ENCODE measurements around the gene ME3.
"Not testable (repeated sequence)": the region's sequence is repeated elsewhere in the genome, so short reads cannot be mapped to it uniquely, and the experiment has no call there.

The ME3 gene

GRCh38 chr11:86418917-86419316 is 253.5 kb downstream of the ME3 start:
- Histone ChIP-seq H3K27me3 (ENCODE audit: control insufficient read depth, insufficient read depth, low read length) (no peaks in the 10 kb centered on the region), H3K36me3 (ENCODE audit: control insufficient read depth, low read depth, low read length) (no peaks in the 10 kb centered on the region), H3K9me3 (ENCODE audit: control insufficient read depth, low read depth, low read length) (no peaks in the 10 kb centered on the region), H3K27ac (ENCODE audit: low read length) (no peak overlapping the region), H3K4me1 (ENCODE audit: control insufficient read depth, low read depth, low read length) (no peaks in the 10 kb centered on the region), H3K9ac (ENCODE audit: low read length) (no peak overlapping the region), H3K4me3 (ENCODE audit: low read length) (no peak overlapping the region)

DNA sequence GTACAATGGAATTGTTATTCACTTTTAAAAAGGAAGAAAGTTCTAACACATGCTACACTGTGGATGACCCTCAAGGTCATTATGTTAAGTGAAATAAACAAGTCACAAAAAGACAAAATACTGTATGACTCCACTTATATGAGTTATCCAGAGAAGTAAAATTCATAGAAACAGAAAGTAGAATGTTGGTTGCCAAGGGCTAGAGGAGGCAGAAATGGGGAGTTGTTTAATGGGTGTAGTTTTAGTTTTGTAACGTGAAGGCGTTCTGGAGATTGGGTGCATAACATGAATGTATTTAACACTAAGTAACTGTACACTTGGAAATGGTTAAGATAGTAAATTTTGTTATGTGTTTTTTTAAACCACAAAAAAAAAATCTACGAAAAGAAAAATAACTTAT is 253.9 kb downstream of the ME3 start:
- Histone ChIP-seq H3K36me3 (ENCODE audit: control insufficient read depth, low read depth, low read length) (no peaks in the 10 kb centered on the region), H3K4me1 (ENCODE audit: control insufficient read depth, low read depth, low read length) (no peaks in the 10 kb centered on the region), H3K9me3 (ENCODE audit: control insufficient read depth, low read depth, low read length) (no peaks in the 10 kb centered on the region), H3K4me3 (ENCODE audit: low read length) (no peak overlapping the region), H3K27ac (ENCODE audit: low read length) (no peak overlapping the region), H3K9ac (ENCODE audit: low read length) (no peak overlapping the region), H3K27me3 (ENCODE audit: control insufficient read depth, insufficient read depth, low read length) (no peaks in the 10 kb centered on the region)

GRCh38 chr11:86418106-86418505 is 254.3 kb downstream of the ME3 start:
- no peaks in the 10 kb centered on the region for H3K9me3 ChIP-seq (ENCODE audit: control insufficient read depth, low read depth, low read length)
- no peaks in the 10 kb centered on the region for H3K4me1 ChIP-seq (ENCODE audit: control insufficient read depth, low read depth, low read length)
- H3K27me3 ChIP-seq (ENCODE audit: control insufficient read depth, insufficient read depth, low read length): no peaks in the 10 kb centered on the region
- H3K4me3 ChIP-seq (ENCODE audit: low read length): no peak overlapping the region
- H3K9ac ChIP-seq (ENCODE audit: low read length): no peak overlapping the region
- H3K36me3 ChIP-seq (ENCODE audit: control insufficient read depth, low read depth, low read length): no peaks in the 10 kb centered on the region
- no peak overlapping the region for H3K27ac ChIP-seq (ENCODE audit: low read length)

DNA sequence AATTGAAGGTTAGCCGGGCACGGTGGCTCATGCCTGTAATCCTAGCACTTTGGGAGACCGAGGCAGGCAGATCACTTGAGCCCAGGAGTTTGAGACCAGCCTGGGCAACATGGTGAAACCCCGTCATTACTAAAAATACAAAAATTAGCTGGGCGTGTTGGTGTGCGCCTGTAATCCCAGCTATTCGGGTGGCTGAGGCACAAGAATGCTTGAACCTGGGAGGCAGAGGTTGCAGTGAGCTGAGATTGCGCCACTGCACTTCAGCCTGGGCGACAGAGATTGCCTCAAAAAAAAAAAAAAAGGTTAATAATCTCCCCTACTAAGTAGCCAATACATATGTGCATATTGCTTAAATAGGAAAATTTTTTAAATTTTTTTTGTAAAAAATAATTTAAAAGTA is 255.5 kb downstream of the ME3 start:
- not testable (repeated sequence) for H3K4me1 ChIP-seq (ENCODE audit: control insufficient read depth, low read depth, low read length); H3K9me3 ChIP-seq (ENCODE audit: control insufficient read depth, low read depth, low read length); H3K36me3 ChIP-seq (ENCODE audit: control insufficient read depth, low read depth, low read length); H3K4me3 ChIP-seq (ENCODE audit: low read length); H3K27me3 ChIP-seq (ENCODE audit: control insufficient read depth, insufficient read depth, low read length); H3K9ac ChIP-seq (ENCODE audit: low read length); H3K27ac ChIP-seq (ENCODE audit: low read length)

GRCh38 chr11:86416494-86416893 is 255.9 kb downstream of the ME3 start:
- H3K27me3 ChIP-seq (ENCODE audit: control insufficient read depth, insufficient read depth, low read length): no peaks in the 10 kb centered on the region
- no peak overlapping the region for H3K27ac ChIP-seq (ENCODE audit: low read length)
- H3K4me1 ChIP-seq (ENCODE audit: control insufficient read depth, low read depth, low read length): no peaks in the 10 kb centered on the region
- no peaks in the 10 kb centered on the region for H3K9me3 ChIP-seq (ENCODE audit: control insufficient read depth, low read depth, low read length)
- H3K9ac ChIP-seq (ENCODE audit: low read length): no peak overlapping the region
- H3K36me3 ChIP-seq (ENCODE audit: control insufficient read depth, low read depth, low read length): no peaks in the 10 kb centered on the region
- H3K4me3 ChIP-seq (ENCODE audit: low read length): no peak overlapping the region

DNA sequence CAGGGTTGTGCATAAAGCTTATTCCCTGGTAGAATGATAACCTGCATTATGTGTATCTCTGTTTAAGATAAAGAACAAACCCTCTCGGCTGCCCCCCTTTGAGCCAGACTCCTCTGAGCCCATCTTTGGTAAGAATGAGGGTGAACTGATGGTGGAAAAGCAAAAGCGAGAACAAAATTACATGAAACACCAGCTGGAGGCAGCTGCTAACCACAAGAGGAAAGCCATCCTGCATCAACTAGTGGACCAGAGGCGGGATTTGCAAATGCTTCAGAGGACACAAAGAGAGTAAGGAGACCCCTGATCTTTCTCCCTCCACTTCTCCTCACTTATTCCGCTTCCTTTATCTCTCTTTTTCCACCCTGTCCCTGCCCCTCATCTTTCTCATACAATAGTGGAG is 257.4 kb downstream of the ME3 start:
- Histone ChIP-seq H3K27me3 (ENCODE audit: control insufficient read depth, insufficient read depth, low read length) (no peaks in the 10 kb centered on the region), H3K36me3 (ENCODE audit: control insufficient read depth, low read depth, low read length) (no peaks in the 10 kb centered on the region), H3K9me3 (ENCODE audit: control insufficient read depth, low read depth, low read length) (no peaks in the 10 kb centered on the region), H3K9ac (ENCODE audit: low read length) (no peak overlapping the region), H3K4me3 (ENCODE audit: low read length) (no peak overlapping the region), H3K4me1 (ENCODE audit: control insufficient read depth, low read depth, low read length) (no peaks in the 10 kb centered on the region), H3K27ac (ENCODE audit: low read length) (no peak overlapping the region)

DNA sequence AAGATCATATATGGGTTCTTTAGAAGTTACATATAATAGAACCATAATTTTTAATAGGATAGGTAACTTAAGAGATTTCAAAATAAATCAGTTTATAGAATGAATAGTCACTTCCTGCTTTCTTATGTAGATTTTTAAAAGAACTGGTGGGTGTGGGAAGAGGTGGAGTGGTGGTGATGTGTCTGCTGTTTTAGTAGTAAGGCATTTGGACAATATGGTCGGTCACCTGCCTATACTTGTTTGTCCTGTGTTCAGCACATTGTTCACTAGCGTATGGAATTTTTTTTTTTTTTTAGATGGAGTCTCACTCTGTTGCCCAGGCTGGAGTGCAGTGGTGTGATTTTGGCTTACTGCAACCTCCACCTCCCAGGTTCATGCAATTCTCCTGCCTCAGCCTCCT is 258.4 kb downstream of the ME3 start:
- Histone ChIP-seq H3K36me3 (ENCODE audit: control insufficient read depth, low read depth, low read length) (no peaks in the 10 kb centered on the region), H3K4me1 (ENCODE audit: control insufficient read depth, low read depth, low read length) (no peaks in the 10 kb centered on the region), H3K27ac (ENCODE audit: low read length) (no peak overlapping the region), H3K4me3 (ENCODE audit: low read length) (no peak overlapping the region), H3K9me3 (ENCODE audit: control insufficient read depth, low read depth, low read length) (no peaks in the 10 kb centered on the region), H3K27me3 (ENCODE audit: control insufficient read depth, insufficient read depth, low read length) (no peaks in the 10 kb centered on the region), H3K9ac (ENCODE audit: low read length) (no peak overlapping the region)

DNA sequence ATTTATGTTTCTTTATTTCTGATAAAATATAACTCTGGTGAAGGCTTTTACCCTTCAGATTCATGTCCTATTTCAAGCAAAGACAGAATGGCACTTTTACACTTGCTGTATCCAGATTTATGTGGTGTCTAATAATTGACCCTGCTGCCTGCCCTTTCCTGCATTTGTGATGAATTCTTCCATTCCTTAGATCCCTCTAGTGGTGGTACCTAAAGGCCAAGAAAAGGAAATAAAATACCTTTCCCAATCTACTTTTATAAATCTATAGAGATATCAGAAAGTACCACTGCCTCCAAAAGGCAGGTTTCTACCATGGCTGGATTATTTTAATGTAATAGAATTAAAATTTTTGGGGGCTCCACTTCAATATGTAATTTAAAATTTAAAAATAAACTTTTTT is 263.6 kb downstream of the ME3 start:
- H3K27ac ChIP-seq (ENCODE audit: low read length): no peak overlapping the region
- H3K36me3 ChIP-seq (ENCODE audit: control insufficient read depth, low read depth, low read length): no peaks in the 10 kb centered on the region
- H3K4me1 ChIP-seq (ENCODE audit: control insufficient read depth, low read depth, low read length): no peaks in the 10 kb centered on the region
- H3K9me3 ChIP-seq (ENCODE audit: control insufficient read depth, low read depth, low read length): no peaks in the 10 kb centered on the region
- no peak overlapping the region for H3K9ac ChIP-seq (ENCODE audit: low read length)
- no peak overlapping the region for H3K4me3 ChIP-seq (ENCODE audit: low read length)
- H3K27me3 ChIP-seq (ENCODE audit: control insufficient read depth, insufficient read depth, low read length): no peaks in the 10 kb centered on the region

- no peaks in the 10 kb centered on the region for H3K27me3 ChIP-seq (ENCODE audit: control insufficient read depth, insufficient read depth, low read length)
- no peaks in the 10 kb centered on the region for H3K9me3 ChIP-seq (ENCODE audit: control insufficient read depth, low read depth, low read length)
- no peak overlapping the region for H3K4me3 ChIP-seq (ENCODE audit: low read length)
- no peaks in the 10 kb centered on the region for H3K36me3 ChIP-seq (ENCODE audit: control insufficient read depth, low read depth, low read length)
- no peak overlapping the region for H3K9ac ChIP-seq (ENCODE audit: low read length)
- H3K27ac ChIP-seq (ENCODE audit: low read length): no peak overlapping the region
- no peaks in the 10 kb centered on the region for H3K4me1 ChIP-seq (ENCODE audit: control insufficient read depth, low read depth, low read length)
Measured at GRCh38 chr11:86403458-86403857, 269.0 kb downstream of the ME3 start.

DNA sequence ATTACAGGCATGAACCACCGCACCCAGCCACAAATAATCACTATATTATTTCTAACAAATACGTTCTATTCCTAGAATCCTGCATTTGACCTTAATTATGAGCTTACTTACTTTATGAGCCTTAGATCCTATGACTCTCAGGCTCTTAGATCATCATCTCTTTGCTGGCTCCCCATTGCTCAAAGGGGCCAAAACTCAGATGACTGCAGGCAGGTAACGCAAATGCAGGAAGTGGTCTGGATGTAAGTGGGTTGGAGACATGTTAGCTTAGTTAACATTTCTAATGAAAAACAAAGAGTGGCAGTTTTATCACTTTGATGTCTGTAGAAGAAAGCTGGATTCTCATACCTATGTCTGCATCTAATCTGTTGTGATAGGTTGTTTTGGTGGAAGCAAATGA is 274.3 kb downstream of the ME3 start:
- H3K36me3 ChIP-seq (ENCODE audit: control insufficient read depth, low read depth, low read length): no peaks in the 10 kb centered on the region
- no peaks in the 10 kb centered on the region for H3K9me3 ChIP-seq (ENCODE audit: control insufficient read depth, low read depth, low read length)
- H3K4me3 ChIP-seq (ENCODE audit: low read length): no peak overlapping the region
- H3K9ac ChIP-seq (ENCODE audit: low read length): no peak overlapping the region
- H3K27me3 ChIP-seq (ENCODE audit: control insufficient read depth, insufficient read depth, low read length): no peaks in the 10 kb centered on the region
- H3K4me1 ChIP-seq (ENCODE audit: control insufficient read depth, low read depth, low read length): peaks cover 12% of the 10 kb centered on the region
- no peak overlapping the region for H3K27ac ChIP-seq (ENCODE audit: low read length)

DNA sequence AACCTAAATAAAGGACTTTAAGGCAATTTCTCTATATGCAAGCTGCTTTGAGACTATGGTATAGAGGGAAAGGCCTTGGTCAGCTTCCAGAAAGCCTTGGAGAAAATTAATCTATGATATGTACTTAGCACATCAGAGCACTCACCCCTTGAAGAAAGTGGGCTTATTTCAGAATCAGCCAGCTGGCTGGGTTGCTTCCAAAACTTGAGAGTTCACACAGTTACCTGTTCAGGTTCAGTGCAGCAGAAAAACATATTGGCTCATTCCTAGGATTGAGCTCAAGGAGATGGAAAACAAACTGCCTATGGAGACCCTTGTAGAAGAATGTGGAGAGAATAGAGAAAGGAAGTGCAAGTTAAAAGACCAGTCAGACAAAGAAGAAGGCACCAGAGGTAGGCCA is 275.1 kb downstream of the ME3 start:
- no peaks in the 10 kb centered on the region for H3K9me3 ChIP-seq (ENCODE audit: control insufficient read depth, low read depth, low read length)
- no peak overlapping the region for H3K9ac ChIP-seq (ENCODE audit: low read length)
- H3K36me3 ChIP-seq (ENCODE audit: control insufficient read depth, low read depth, low read length): no peaks in the 10 kb centered on the region
- no peaks in the 10 kb centered on the region for H3K27me3 ChIP-seq (ENCODE audit: control insufficient read depth, insufficient read depth, low read length)
- peaks cover 12% of the 10 kb centered on the region for H3K4me1 ChIP-seq (ENCODE audit: control insufficient read depth, low read depth, low read length)
- no peak overlapping the region for H3K4me3 ChIP-seq (ENCODE audit: low read length)
- no peak overlapping the region for H3K27ac ChIP-seq (ENCODE audit: low read length)

DNA sequence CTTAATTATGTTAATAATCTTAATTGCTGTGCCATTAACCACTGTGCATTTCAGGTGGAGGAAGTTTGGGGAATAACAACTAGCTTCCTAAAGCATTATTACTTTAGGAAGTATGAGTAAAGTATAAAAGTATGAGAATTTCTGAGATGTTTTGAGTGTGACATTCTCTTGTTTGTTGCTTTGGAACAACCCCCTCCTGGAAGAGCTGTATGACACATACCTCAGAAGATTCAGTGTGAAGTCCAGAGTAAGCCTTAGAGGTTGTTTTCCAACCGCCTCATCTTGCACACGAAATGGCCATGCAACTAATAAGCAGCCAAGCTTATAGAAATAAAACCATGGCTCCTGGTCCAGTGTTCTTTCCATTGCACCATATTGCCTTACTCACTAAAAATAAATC is 276.0 kb downstream of the ME3 start:
- no peak overlapping the region for H3K27ac ChIP-seq (ENCODE audit: low read length)
- no peaks in the 10 kb centered on the region for H3K27me3 ChIP-seq (ENCODE audit: control insufficient read depth, insufficient read depth, low read length)
- H3K9ac ChIP-seq (ENCODE audit: low read length): no peak overlapping the region
- peaks cover 12% of the 10 kb centered on the region for H3K4me1 ChIP-seq (ENCODE audit: control insufficient read depth, low read depth, low read length)
- H3K36me3 ChIP-seq (ENCODE audit: control insufficient read depth, low read depth, low read length): no peaks in the 10 kb centered on the region
- H3K4me3 ChIP-seq (ENCODE audit: low read length): no peak overlapping the region
- H3K9me3 ChIP-seq (ENCODE audit: control insufficient read depth, low read depth, low read length): no peaks in the 10 kb centered on the region

All from iPS-18a (cell line).